ENCODE results near the gene FAM117B. TPM values are rescaled to one million over a fixed set of nuclear protein-coding genes. Genes with fewer than 3 reads are reported as not detected.
"Not testable (repeated sequence)": the region's sequence is repeated elsewhere in the genome, so short reads cannot be mapped to it uniquely, and the experiment has no call there.

Gene FAM117B
- total RNA-seq, 3 donors from 2014 or later = 9.2 to 12.0 (median 10.8) TPM

GRCh38 chr2:202660796-202661195 lies 26.0 kb downstream of the FAM117B start:
- Mint-ChIP-seq H3K4me3 (no peak overlapping the region), H3K36me3 (ENCODE audit: insufficient read depth) (no peaks in the 10 kb centered on the region), H3K9me3 (no peaks in the 10 kb centered on the region), H3K4me1 (ENCODE audit: low read depth) (peaks cover 65% of the 10 kb centered on the region), H3K27me3 (ENCODE audit: low read depth) (no peaks in the 10 kb centered on the region)
- DNase-seq = no peak
- ATAC-seq = no peak

- Mint-ChIP-seq H3K36me3 (ENCODE audit: insufficient read depth) (no peaks in the 10 kb centered on the region), H3K27me3 (ENCODE audit: low read depth) (no peaks in the 10 kb centered on the region), H3K4me3 (peak overlapping the region; percentile 60), H3K4me1 (ENCODE audit: low read depth) (peaks cover 78% of the 10 kb centered on the region), H3K9me3 (no peaks in the 10 kb centered on the region)
- ATAC-seq (peak; percentile 80), DNase-seq (no peak)
Observed at GRCh38 chr2:202669841-202670240, 35.1 kb downstream of the FAM117B start.

- Mint-ChIP-seq H3K4me3 (no peak overlapping the region), H3K9me3 (no peaks in the 10 kb centered on the region), H3K27me3 (ENCODE audit: low read depth) (no peaks in the 10 kb centered on the region), H3K36me3 (ENCODE audit: insufficient read depth) (peaks cover 2% of the 10 kb centered on the region), H3K4me1 (ENCODE audit: low read depth) (peaks cover 67% of the 10 kb centered on the region)
- ATAC-seq (no peak), DNase-seq (no peak)
Observed at GRCh38 chr2:202671317-202672035, 36.7 kb downstream of the FAM117B start.

- DNase-seq; H3K4me3 Mint-ChIP-seq; H3K36me3 Mint-ChIP-seq (ENCODE audit: insufficient read depth); H3K27me3 Mint-ChIP-seq (ENCODE audit: low read depth); ATAC-seq: not testable (repeated sequence)
- Mint-ChIP-seq H3K9me3 (peaks cover 12% of the 10 kb centered on the region), H3K4me1 (ENCODE audit: low read depth) (peaks cover 65% of the 10 kb centered on the region)
Observed at GRCh38 chr2:202675097-202675496, 40.3 kb downstream of the FAM117B start.

GRCh38 chr2:202679980-202680379 lies 45.2 kb downstream of the FAM117B start:
- DNase-seq = no peak
- no peak overlapping the region for H3K4me3 Mint-ChIP-seq
- H3K36me3 Mint-ChIP-seq (ENCODE audit: insufficient read depth) = peaks cover 23% of the 10 kb centered on the region

GRCh38 chr2:202680512-202680911 lies 45.7 kb downstream of the FAM117B start:
- Mint-ChIP-seq H3K27me3 (ENCODE audit: low read depth) (no peaks in the 10 kb centered on the region), H3K4me1 (ENCODE audit: low read depth) (peaks cover 27% of the 10 kb centered on the region), H3K9me3 (peaks cover 22% of the 10 kb centered on the region), H3K36me3 (ENCODE audit: insufficient read depth) (peaks cover 22% of the 10 kb centered on the region), H3K4me3 (no peak overlapping the region)
- no peak for ATAC-seq
- no peak for DNase-seq

More at GRCh38 chr2:202679980-202680379, 45.2 kb downstream of the FAM117B start:
- Mint-ChIP-seq H3K27me3 (ENCODE audit: low read depth) (no peaks in the 10 kb centered on the region), H3K9me3 (peaks cover 22% of the 10 kb centered on the region), H3K4me1 (ENCODE audit: low read depth) (peaks cover 29% of the 10 kb centered on the region)
- ATAC-seq = no peak

- DNase-seq = no peak
- Mint-ChIP-seq H3K36me3 (ENCODE audit: insufficient read depth) (peaks cover 20% of the 10 kb centered on the region), H3K27me3 (ENCODE audit: low read depth) (no peaks in the 10 kb centered on the region), H3K9me3 (peaks cover 22% of the 10 kb centered on the region), H3K4me3 (no peak overlapping the region), H3K4me1 (ENCODE audit: low read depth) (peaks cover 27% of the 10 kb centered on the region)
- ATAC-seq = no peak
Observed at GRCh38 chr2:202681688-202682205, 47.0 kb downstream of the FAM117B start.

- Mint-ChIP-seq H3K4me1 (ENCODE audit: low read depth) (peaks cover 31% of the 10 kb centered on the region), H3K4me3 (no peak overlapping the region), H3K36me3 (ENCODE audit: insufficient read depth) (peaks cover 24% of the 10 kb centered on the region), H3K9me3 (peaks cover 22% of the 10 kb centered on the region), H3K27me3 (ENCODE audit: low read depth) (no peaks in the 10 kb centered on the region)
- DNase-seq (no peak), ATAC-seq (no peak)
Observed at GRCh38 chr2:202682274-202682673, 47.5 kb downstream of the FAM117B start.

GRCh38 chr2:202687276-202687675 lies 52.5 kb downstream of the FAM117B start:
- H3K9me3 Mint-ChIP-seq = no peaks in the 10 kb centered on the region

GRCh38 chr2:202689459-202689858 lies 54.7 kb downstream of the FAM117B start:
- H3K27me3 Mint-ChIP-seq (ENCODE audit: low read depth) = no peaks in the 10 kb centered on the region
- no peak overlapping the region for H3K4me3 Mint-ChIP-seq
- ATAC-seq = no peak
- H3K36me3 Mint-ChIP-seq (ENCODE audit: insufficient read depth) = peaks cover 4% of the 10 kb centered on the region
- H3K4me1 Mint-ChIP-seq (ENCODE audit: low read depth) = peaks cover 48% of the 10 kb centered on the region
- no peaks in the 10 kb centered on the region for H3K9me3 Mint-ChIP-seq
- DNase-seq = no peak

More at GRCh38 chr2:202687276-202687675, 52.5 kb downstream of the FAM117B start:
- ATAC-seq = no peak
- Mint-ChIP-seq H3K36me3 (ENCODE audit: insufficient read depth) (peaks cover 5% of the 10 kb centered on the region), H3K27me3 (ENCODE audit: low read depth) (no peaks in the 10 kb centered on the region), H3K4me1 (ENCODE audit: low read depth) (peaks cover 37% of the 10 kb centered on the region), H3K4me3 (no peak overlapping the region)
- no peak for DNase-seq

GRCh38 chr2:202689898-202690297 lies 55.1 kb downstream of the FAM117B start:
- Mint-ChIP-seq H3K4me1 (ENCODE audit: low read depth) (peaks cover 52% of the 10 kb centered on the region), H3K9me3 (no peaks in the 10 kb centered on the region), H3K4me3 (no peak overlapping the region), H3K27me3 (ENCODE audit: low read depth) (no peaks in the 10 kb centered on the region), H3K36me3 (ENCODE audit: insufficient read depth) (peaks cover 4% of the 10 kb centered on the region)
- ATAC-seq (no peak), DNase-seq (no peak)

- H3K4me1 Mint-ChIP-seq (ENCODE audit: low read depth) = peaks cover 54% of the 10 kb centered on the region
- no peaks in the 10 kb centered on the region for H3K9me3 Mint-ChIP-seq
- DNase-seq (no peak), ATAC-seq (peak; percentile 53 to 71)
- H3K27me3 Mint-ChIP-seq (ENCODE audit: low read depth) = no peaks in the 10 kb centered on the region
- H3K4me3 Mint-ChIP-seq = peak overlapping the region; percentile 28
- peaks cover 4% of the 10 kb centered on the region for H3K36me3 Mint-ChIP-seq (ENCODE audit: insufficient read depth)
Observed at GRCh38 chr2:202690321-202690900, 55.6 kb downstream of the FAM117B start.

GRCh38 chr2:202693503-202693902 lies 58.7 kb downstream of the FAM117B start:
- DNase-seq = no peak
- Mint-ChIP-seq H3K4me1 (ENCODE audit: low read depth) (peaks cover 45% of the 10 kb centered on the region), H3K36me3 (ENCODE audit: insufficient read depth) (peaks cover 9% of the 10 kb centered on the region), H3K4me3 (no peak overlapping the region), H3K27me3 (ENCODE audit: low read depth) (no peaks in the 10 kb centered on the region), H3K9me3 (no peaks in the 10 kb centered on the region)
- no peak for ATAC-seq

GRCh38 chr2:202695166-202695565 lies 60.4 kb downstream of the FAM117B start:
- Mint-ChIP-seq H3K4me3 (no peak overlapping the region), H3K27me3 (ENCODE audit: low read depth) (no peaks in the 10 kb centered on the region), H3K4me1 (ENCODE audit: low read depth) (peaks cover 41% of the 10 kb centered on the region), H3K9me3 (no peaks in the 10 kb centered on the region), H3K36me3 (ENCODE audit: insufficient read depth) (peaks cover 13% of the 10 kb centered on the region)
- ATAC-seq = no peak
- no peak for DNase-seq

Data from activated T-cell treated with anti-CD3 and anti-CD28 coated beads, Interleukin-2, amount 50 U/mL, for 4 hours (primary cell).